ENCODE measurements around the gene CATSPER1. TPM values are rescaled to one million over a fixed set of nuclear protein-coding genes. Genes with fewer than 3 reads are reported as not detected.

CATSPER1 gene
- polyA plus RNA-seq, 1 experiment = 0.25 TPM

DNA sequence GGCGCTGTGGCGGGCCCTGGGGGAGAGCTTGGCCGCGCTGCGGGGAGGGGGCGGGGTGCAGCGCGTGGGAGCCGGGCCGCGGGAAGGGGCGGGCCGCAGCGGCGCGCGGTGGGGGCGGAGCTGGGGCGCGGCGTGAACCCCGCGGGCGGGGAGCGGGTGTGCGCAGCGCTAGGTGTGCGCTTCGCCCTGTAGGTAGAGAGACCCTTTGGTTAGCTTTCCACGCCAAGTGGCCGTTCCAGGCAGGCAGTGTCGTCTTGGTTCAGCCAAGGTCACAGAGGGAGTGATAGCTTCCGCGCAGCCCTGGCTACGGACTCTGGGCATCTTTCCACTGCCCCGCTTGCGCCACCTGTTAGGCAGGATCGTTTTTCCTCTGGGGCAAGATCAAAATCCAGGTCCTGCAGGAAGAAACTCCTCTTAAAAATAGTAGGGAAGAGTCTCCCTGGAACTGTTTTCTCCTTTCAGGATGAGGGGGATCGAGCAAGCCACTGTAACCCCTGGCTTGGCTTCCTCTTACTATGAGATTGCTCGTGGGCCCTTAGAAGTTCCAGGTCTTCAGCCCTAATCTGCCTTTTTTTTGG, 23.5 kb downstream of the CATSPER1 start:
- ChIA-PET CTCF (interaction anchor here (0.7 to 1.2 kb wide), 5 partner anchors 20 to 143 kb away, joined by 3 to 7 read pairs (median 3); partner anchors contain the start of genes FIBP and MUS81), POLR2A (interaction anchor here (0.5 to 1.7 kb wide), 12 partner anchors 20 to 841 kb away, joined by 3 to 8 read pairs (median 4); partner anchors contain the start of genes CCDC85B, CFL1, FIBP and RCE1)
- H3K4me3 ChIP-seq (ENCODE audit: low read depth, low read length) = peak overlapping the region; percentile 75
- H3K27me3 ChIP-seq (ENCODE audit: control insufficient read depth, insufficient read depth, low read length) = no peaks in the 10 kb centered on the region
- peak overlapping the region; percentile 99 for H3K27ac ChIP-seq (ENCODE audit: low read depth, low read length)
- DNase-seq (ENCODE audit: low read depth, low spot score) = no peak
- TF ChIP-seq, protein P1, sequence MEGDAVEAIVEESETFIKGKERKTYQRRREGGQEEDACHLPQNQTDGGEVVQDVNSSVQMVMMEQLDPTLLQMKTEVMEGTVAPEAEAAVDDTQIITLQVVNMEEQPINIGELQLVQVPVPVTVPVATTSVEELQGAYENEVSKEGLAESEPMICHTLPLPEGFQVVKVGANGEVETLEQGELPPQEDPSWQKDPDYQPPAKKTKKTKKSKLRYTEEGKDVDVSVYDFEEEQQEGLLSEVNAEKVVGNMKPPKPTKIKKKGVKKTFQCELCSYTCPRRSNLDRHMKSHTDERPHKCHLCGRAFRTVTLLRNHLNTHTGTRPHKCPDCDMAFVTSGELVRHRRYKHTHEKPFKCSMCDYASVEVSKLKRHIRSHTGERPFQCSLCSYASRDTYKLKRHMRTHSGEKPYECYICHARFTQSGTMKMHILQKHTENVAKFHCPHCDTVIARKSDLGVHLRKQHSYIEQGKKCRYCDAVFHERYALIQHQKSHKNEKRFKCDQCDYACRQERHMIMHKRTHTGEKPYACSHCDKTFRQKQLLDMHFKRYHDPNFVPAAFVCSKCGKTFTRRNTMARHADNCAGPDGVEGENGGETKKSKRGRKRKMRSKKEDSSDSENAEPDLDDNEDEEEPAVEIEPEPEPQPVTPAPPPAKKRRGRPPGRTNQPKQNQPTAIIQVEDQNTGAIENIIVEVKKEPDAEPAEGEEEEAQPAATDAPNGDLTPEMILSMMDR (IDR thresholded peaks at IDR 0.05; ENCODE audit: low read depth, low read length) = peak; percentile 28
- H3K9me3 ChIP-seq (ENCODE audit: control insufficient read depth, insufficient read depth, low read length) = no peaks in the 10 kb centered on the region; the same call in 1 of the 2 replicates

DNA sequence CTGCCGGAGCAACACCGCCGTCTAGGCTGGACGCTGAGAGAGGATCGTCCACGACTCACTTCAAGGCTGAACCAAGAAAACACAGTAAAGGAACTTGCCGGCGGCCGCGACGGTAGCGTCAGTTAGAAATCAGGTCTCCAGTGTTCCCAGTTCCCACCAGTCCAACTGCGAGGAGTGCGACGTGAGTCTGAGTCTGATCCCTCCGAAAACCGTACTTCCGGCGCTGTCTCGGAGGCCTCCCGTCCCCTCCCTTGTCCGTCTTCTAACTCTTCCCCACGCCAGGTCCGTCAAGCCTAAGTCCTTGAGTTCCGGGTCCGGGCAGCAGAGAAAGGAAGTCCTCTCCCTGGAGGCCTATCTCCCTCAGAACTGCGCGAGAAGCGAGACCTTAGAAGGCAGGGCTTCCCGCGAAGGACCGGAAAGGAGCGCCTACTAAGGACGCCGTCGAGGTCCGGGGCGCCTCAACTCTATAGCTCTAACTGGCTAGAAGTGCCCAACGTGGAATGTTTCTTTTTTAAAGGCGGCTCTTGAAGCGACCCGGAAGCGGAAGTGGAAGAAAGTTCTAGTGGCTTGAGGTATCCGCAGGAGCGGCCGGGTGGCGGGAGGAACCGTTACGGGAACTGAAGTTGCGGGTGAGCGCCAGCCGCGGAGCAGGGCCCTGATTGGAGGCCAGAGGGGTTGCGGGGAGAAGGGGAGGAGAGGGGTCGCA, 24.2 kb downstream of the CATSPER1 start, which contains the start of the genes BANF1 and EIF1AD:
BANF1 (plus strand) TSS at position 562 of the 706 bp plus-strand sequence. CDS start 748 bp downstream, outside the sequence.
EIF1AD (minus strand) TSS at position 216 of the 706 bp plus-strand sequence. CDS start 1,768 bp downstream, outside the sequence.
- TF ChIP-seq, protein P1 (IDR thresholded peaks at IDR 0.05; ENCODE audit: low read depth, low read length) = no peak
- POLR2A ChIA-PET = interaction anchor here (0.5 to 1.7 kb wide), 14 partner anchors 20 to 495 kb away, joined by 3 to 8 read pairs (median 4); partner anchors contain the start of genes CCDC85B, CFL1, FIBP and SART1
- H3K9me3 ChIP-seq (ENCODE audit: control insufficient read depth, insufficient read depth, low read length) = no peaks in the 10 kb centered on the region; the same call in 1 of the 2 replicates

DNA sequence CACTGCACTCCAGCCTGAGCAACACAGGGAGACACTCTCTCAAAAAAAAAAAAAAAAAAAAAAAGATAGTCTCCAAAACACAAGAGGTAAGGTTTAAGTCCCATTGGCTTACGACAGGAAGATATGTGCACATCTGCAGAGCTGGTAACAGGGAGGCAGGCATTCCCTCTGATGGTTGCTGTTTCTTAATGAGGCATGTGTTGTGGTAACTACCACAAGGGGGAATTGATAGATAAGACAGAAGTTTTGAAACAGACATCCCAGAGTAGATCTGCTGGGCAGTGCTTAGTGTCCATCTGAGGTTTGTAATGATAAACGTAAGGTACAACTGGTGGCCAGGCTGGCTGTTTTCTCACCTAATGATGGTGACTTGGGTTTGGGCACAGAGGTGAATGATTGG, 29.0 kb downstream of the CATSPER1 start:
- Histone ChIP-seq H3K4me3 (ENCODE audit: low read depth, low read length) (no peak overlapping the region), H3K27ac (ENCODE audit: low read depth, low read length) (no peak overlapping the region), H3K27me3 (ENCODE audit: control insufficient read depth, insufficient read depth, low read length) (no peaks in the 10 kb centered on the region), H3K9me3 (ENCODE audit: control insufficient read depth, insufficient read depth, low read length) (no peaks in the 10 kb centered on the region)
- ChIA-PET POLR2A (no interaction called here), CTCF (no interaction called here)
- TF ChIP-seq, protein P1 (IDR thresholded peaks at IDR 0.05; ENCODE audit: low read depth, low read length) = no peak
- no peak for DNase-seq (ENCODE audit: low read depth, low spot score)

More for the DNA sequence above, 24.2 kb downstream of the CATSPER1 start, which contains the start of the genes BANF1 and EIF1AD:
- Histone ChIP-seq H3K27ac (ENCODE audit: low read depth, low read length) (peak within 1 kb of the TSS; percentile 99), H3K4me3 (ENCODE audit: low read depth, low read length) (peak within 1 kb of the TSS; percentile 75), H3K27me3 (ENCODE audit: control insufficient read depth, insufficient read depth, low read length) (no peaks in the 10 kb centered on the region)
- CTCF ChIA-PET = interaction anchor here (0.7 to 1.2 kb wide), 4 partner anchors 21 to 142 kb away, joined by 3 to 7 read pairs (median 4); partner anchors contain the start of gene MUS81
- peak; percentile 94 for DNase-seq (ENCODE audit: low read depth, low spot score)

DNA sequence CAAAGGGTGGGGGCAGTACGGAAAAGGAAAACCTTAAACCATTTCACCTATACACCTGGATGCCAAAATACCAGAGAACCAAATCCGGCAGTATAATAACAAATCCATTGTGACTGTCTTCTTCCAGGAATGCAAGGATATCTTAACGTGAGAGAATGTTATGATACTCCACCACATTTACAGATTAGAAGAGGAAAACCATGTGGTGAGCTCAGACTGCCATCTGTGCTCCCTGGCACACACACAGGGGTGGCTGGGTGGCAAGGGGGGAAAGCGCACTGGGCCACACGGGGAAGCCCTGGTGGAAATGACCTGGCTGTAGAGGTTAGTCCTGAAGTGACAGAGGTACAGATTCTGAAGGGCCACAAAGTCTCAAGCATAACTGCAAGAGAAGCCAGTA, 34.2 kb downstream of the CATSPER1 start:
- H3K27ac ChIP-seq (ENCODE audit: low read depth, low read length) = no peak overlapping the region
- POLR2A ChIA-PET = no interaction called here
- H3K27me3 ChIP-seq (ENCODE audit: control insufficient read depth, insufficient read depth, low read length) = no peaks in the 10 kb centered on the region
- CTCF ChIA-PET = interaction anchor here (1.1 to 7.5 kb wide), 5 partner anchors 26 to 132 kb away, joined by 3 to 157 read pairs (median 3); partner anchors contain the start of genes CCDC85B and FIBP
- TF ChIP-seq, protein P1 (IDR thresholded peaks at IDR 0.05; ENCODE audit: low read depth, low read length) = no peak
- no peaks in the 10 kb centered on the region for H3K9me3 ChIP-seq (ENCODE audit: control insufficient read depth, insufficient read depth, low read length)
- no peak overlapping the region for H3K4me3 ChIP-seq (ENCODE audit: low read depth, low read length)
- DNase-seq (ENCODE audit: low read depth, low spot score) = no peak

Measured in AG04450 (cell line).